ENCODE data around the gene COPB1. TPM values are rescaled to one million over a fixed set of nuclear protein-coding genes. Genes with fewer than 3 reads are reported as not detected.

COPB1 gene
- polyA plus RNA-seq, 1 of the 3 experiments (the other 2 are of a cell fraction) = 81.0 TPM

DNA sequence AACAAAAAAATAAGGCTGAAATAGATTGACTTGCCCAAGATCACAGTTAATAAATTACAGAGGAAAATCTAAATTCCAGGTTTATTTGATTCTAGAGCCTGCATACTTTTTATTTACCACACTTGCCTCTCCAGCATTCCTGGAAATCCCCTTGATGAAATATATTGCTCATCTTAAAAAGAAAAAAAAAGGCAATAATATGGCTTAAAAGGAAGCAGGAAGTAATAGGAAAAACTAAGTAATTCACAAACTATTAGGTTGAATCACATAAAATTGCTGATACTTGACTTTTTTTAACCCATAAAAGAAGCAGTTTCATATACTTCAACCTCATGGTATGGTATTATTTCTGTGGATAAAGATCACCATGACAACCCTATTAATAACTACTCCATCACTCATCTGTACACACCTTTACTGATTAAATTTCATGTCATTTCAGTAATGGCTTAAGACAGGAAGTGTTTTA, 52.9 kb downstream of the COPB1 start (continued):
- TF ChIP-seq REST (IDR thresholded peaks at IDR 0.05; ENCODE audit: low read depth, low read length) (no peak), EP300 (IDR thresholded peaks at IDR 0.05; ENCODE audit: borderline replicate concordance in 1 of 2, low read depth in 1 of 2, low read length in 1 of 2) (peak in 1 of 2 experiments; percentile 28; a peak in 1 of 4 replicates), YY1 (IDR thresholded peaks at IDR 0.05; ENCODE audit: low read depth) (no peak), GABPA (IDR thresholded peaks at IDR 0.05; ENCODE audit: low read depth) (no peak), RXRA (IDR thresholded peaks at IDR 0.05; ENCODE audit: borderline replicate concordance, low read depth) (no peak)

GRCh38 chr11:14445542-14446530, 53.8 kb downstream of the COPB1 start:
- no peaks in the 10 kb centered on the region for H3K27me3 ChIP-seq (ENCODE audit: insufficient read depth)
- H3K9me2 ChIP-seq = no peaks in the 10 kb centered on the region
- H3K4me1 ChIP-seq (ENCODE audit: control insufficient read depth in 1 of 2, insufficient read depth in 2 of 2, low read depth in 1 of 2, low read length in 1 of 2) = peaks cover 7 to 36% of the 10 kb centered on the region in 2 experiments; a peak in 3 of 4 replicates
- no peaks in the 10 kb centered on the region for H3K9me3 ChIP-seq
- ChIA-PET POLR2A (no interaction called here), CTCF (interaction anchor here (1.2 to 5.3 kb wide), 3 partner anchors 9 to 145 kb away, joined by 4 to 45 read pairs (median 11); no protein-coding TSS in a partner anchor)
- H2AFZ ChIP-seq (ENCODE audit: low read depth) = no peak overlapping the region
- no peaks in the 10 kb centered on the region for H4K20me1 ChIP-seq (ENCODE audit: insufficient read depth)
- H3F3A ChIP-seq (replicated peaks; ENCODE audit: insufficient read depth) = peaks cover 45% of the 10 kb centered on the region
- no peaks in the 10 kb centered on the region for H3K79me2 ChIP-seq (ENCODE audit: insufficient read depth)
- peak overlapping the region in 1 of 2 experiments; percentile 7; a peak in 2 of 4 replicates for H3K4me3 ChIP-seq (ENCODE audit: low read depth in 2 of 2, low read length in 1 of 2)
- H3K27ac ChIP-seq (ENCODE audit: low read depth in 2 of 2, low read length in 1 of 2) = peak overlapping the region; percentile 48 to 89; a peak in 3 of 4 replicates
- H3K4me2 ChIP-seq = peak overlapping the region; percentile 49
- no peaks in the 10 kb centered on the region for H3K36me3 ChIP-seq (replicated peaks in 1 of 2; ENCODE audit: control insufficient read depth in 1 of 2, insufficient read depth in 2 of 2, low read length in 1 of 2)
- 66% methylated on average over 2 of the region's 2 CpGs for WGBS (ENCODE audit: low lambda C conversion rate)
- peak overlapping the region; percentile 70 for H3K9ac ChIP-seq
- no peak for DNase-seq
- TF ChIP-seq CHD2 (IDR thresholded peaks at IDR 0.05; ENCODE audit: low read length, partially characterized antibody) = no peak
- TF ChIP-seq JUND (IDR thresholded peaks at IDR 0.05) = peak; percentile 48; the same call in 1 of the 2 replicates
- TF ChIP-seq TCF12 (IDR thresholded peaks at IDR 0.05) = peak; percentile 40; the same call in 1 of the 2 replicates
- TF ChIP-seq, protein P1, sequence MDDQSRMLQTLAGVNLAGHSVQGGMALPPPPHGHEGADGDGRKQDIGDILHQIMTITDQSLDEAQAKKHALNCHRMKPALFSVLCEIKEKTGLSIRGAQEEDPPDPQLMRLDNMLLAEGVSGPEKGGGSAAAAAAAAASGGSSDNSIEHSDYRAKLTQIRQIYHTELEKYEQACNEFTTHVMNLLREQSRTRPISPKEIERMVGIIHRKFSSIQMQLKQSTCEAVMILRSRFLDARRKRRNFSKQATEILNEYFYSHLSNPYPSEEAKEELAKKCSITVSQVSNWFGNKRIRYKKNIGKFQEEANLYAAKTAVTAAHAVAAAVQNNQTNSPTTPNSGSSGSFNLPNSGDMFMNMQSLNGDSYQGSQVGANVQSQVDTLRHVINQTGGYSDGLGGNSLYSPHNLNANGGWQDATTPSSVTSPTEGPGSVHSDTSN (IDR thresholded peaks at IDR 0.05) = peak; percentile 33
- TF ChIP-seq FOSL2 (IDR thresholded peaks at IDR 0.05; ENCODE audit: borderline replicate concordance, low read depth) = peak; percentile 60; the same call in 1 of the 2 replicates
- TF ChIP-seq CTCF (IDR thresholded peaks at IDR 0.05) = no peak
- no peak for TF ChIP-seq MEF2A (IDR thresholded peaks at IDR 0.05; ENCODE audit: borderline replicate concordance, low read depth)
- TF ChIP-seq, protein P2, sequence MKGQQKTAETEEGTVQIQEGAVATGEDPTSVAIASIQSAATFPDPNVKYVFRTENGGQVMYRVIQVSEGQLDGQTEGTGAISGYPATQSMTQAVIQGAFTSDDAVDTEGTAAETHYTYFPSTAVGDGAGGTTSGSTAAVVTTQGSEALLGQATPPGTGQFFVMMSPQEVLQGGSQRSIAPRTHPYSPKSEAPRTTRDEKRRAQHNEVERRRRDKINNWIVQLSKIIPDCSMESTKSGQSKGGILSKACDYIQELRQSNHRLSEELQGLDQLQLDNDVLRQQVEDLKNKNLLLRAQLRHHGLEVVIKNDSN (IDR thresholded peaks at IDR 0.05; ENCODE audit: borderline replicate concordance, low read depth) = no peak
- peak; percentile 16; the same call in 1 of the 2 replicates for TF ChIP-seq NFIC (IDR thresholded peaks at IDR 0.05; ENCODE audit: borderline replicate concordance)
- TF ChIP-seq MXI1 (IDR thresholded peaks at IDR 0.05; ENCODE audit: low read depth, low read length) = no peak
- no peak for TF ChIP-seq REST (IDR thresholded peaks at IDR 0.05; ENCODE audit: low read depth, low read length)
- TF ChIP-seq, protein P3, sequence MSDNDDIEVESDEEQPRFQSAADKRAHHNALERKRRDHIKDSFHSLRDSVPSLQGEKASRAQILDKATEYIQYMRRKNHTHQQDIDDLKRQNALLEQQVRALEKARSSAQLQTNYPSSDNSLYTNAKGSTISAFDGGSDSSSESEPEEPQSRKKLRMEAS (IDR thresholded peaks at IDR 0.05; ENCODE audit: low read depth) = peak; percentile 35; the same call in 1 of the 2 replicates
- no peak for TF ChIP-seq FOXM1 (IDR thresholded peaks at IDR 0.05; ENCODE audit: low read depth)
